Stimulated activated CD4-positive, alpha-beta T cell treated with anti-CD3 and anti-CD28 coated beads, Interleukin-12 subunit alpha, Interleukin-12 subunit beta, amount 100 ng/mL, for 48 hours (primary cell): ENCODE data around the gene SELENOS.
"Not testable (repeated sequence)": the region's sequence is repeated elsewhere in the genome, so short reads cannot be mapped to it uniquely, and the experiment has no call there.

Source experiments
- DNase-seq, 3 donors: peaks; one replicate each; pipeline ENCODE4 v3.0.0-alpha.2; 2020; ENCODE audit warnings: low read depth in 2 of 3, low spot score in 1 of 3

The SELENOS gene

GRCh38 chr15:101310161-101310480 is 32.8 kb upstream of the SELENOS start:
- no peak for DNase-seq

- DNase-seq, result no peak
These were observed 32.3 kb upstream of the SELENOS start for GRCh38 chr15:101309436-101310160.

- no peak for DNase-seq
These were observed 31.5 kb upstream of the SELENOS start for GRCh38 chr15:101308604-101309435.

GRCh38 chr15:101307897-101308603 is 30.8 kb upstream of the SELENOS start:
- no peak for DNase-seq

- DNase-seq, result no peak
These were observed 30.0 kb upstream of the SELENOS start for GRCh38 chr15:101307048-101307896.

GRCh38 chr15:101306341-101307047 is 29.2 kb upstream of the SELENOS start:
- DNase-seq, result no peak

- no peak for DNase-seq
These were observed 28.6 kb upstream of the SELENOS start for GRCh38 chr15:101305820-101306255.

GRCh38 chr15:101303408-101303807 is 26.1 kb upstream of the SELENOS start:
- DNase-seq, result no peak

GRCh38 chr15:101296418-101297405 is 19.4 kb upstream of the SELENOS start:
- DNase-seq, result no peak

GRCh38 chr15:101295607-101296161 is 18.4 kb upstream of the SELENOS start:
- peak in 1 of 3 donors; percentile 15 for DNase-seq

- DNase-seq, result peak; percentile 93 to 99 (median 96)
These were observed 17.7 kb upstream of the SELENOS start, which contains the start of gene SNRPA1 for GRCh38 chr15:101294731-101295606. Gene SNRPA1 (minus strand): TSS chr15:101295248. CDS start chr15:101295178, 70 bp downstream.

- no peak for DNase-seq
These were observed 15.8 kb upstream of the SELENOS start for GRCh38 chr15:101293122-101293521.

GRCh38 chr15:101288905-101289513 is 11.7 kb upstream of the SELENOS start:
- peak in 1 of 3 donors; percentile 32 for DNase-seq

GRCh38 chr15:101287342-101287741 is 10.1 kb upstream of the SELENOS start:
- DNase-seq, result not testable (repeated sequence)

- DNase-seq, result no peak
These were observed 9.3 kb upstream of the SELENOS start for GRCh38 chr15:101286471-101287114.

- no peak for DNase-seq
These were observed 6.6 kb upstream of the SELENOS start for GRCh38 chr15:101283931-101284330.

- DNase-seq, result no peak
These were observed 2.7 kb upstream of the SELENOS start for GRCh38 chr15:101280007-101280406.
